Testis (tissue), 3 donors: ENCODE measurements around the gene OBSCN. TPM values are rescaled to one million over a fixed set of nuclear protein-coding genes. Genes with fewer than 3 reads are reported as not detected.
A peak's percentile ranks its signal among the peaks of the same experiment; 100 is the strongest.
"Not testable (repeated sequence)": the region's sequence is repeated elsewhere in the genome, so short reads cannot be mapped to it uniquely, and the experiment has no call there.

Experiments
- DNase-seq: peaks from one replicate; pipeline ENCODE4 v3.0.0-alpha.2; 2019
- H3K27ac ChIP-seq, 2 donors: fragments of 200-600 bp; sonication (generic); one replicate each; pipeline ENCODE4 v1.5.1; 2019
- H3K27me3 ChIP-seq: fragments of 200-600 bp; sonication (generic); one replicate; pipeline ENCODE4 v1.5.1; 2019
- H3K36me3 ChIP-seq: fragments of 200-600 bp; sonication (generic); one replicate; pipeline ENCODE4 v1.5.1; 2017; ENCODE audit warnings: low read depth; ENCODE audit errors: missing control alignments
- H3K4me1 ChIP-seq: fragments of 200-600 bp; sonication (generic); one replicate; pipeline ENCODE4 v1.5.1; 2019
- H3K4me3 ChIP-seq, 2 donors: fragments of 200-600 bp; sonication (generic); one replicate each; pipeline ENCODE4 v1.5.1; 2017 to 2019
- H3K9me3 ChIP-seq: fragments of 200-600 bp; sonication (generic); one replicate; pipeline ENCODE4 v1.5.1; 2017
- CTCF ChIP-seq, 3 experiments: fragments of 450-650 bp in 2 of 3; fragments of 200-600 bp in 1 of 3; sonication (generic) in 1 of 3; IDR thresholded peaks; one replicate each; pipeline ENCODE4 v1.5.1; 2016 to 2019; ENCODE audit warnings: antibody characterized with exemption in 3 of 3, mild to moderate bottlenecking in 2 of 3, moderate library complexity in 1 of 3
- POLR2A ChIP-seq: fragments of 450-650 bp; IDR thresholded peaks from one replicate; pipeline ENCODE4 v1.6.1; 2017; ENCODE audit warnings: antibody characterized with exemption, mild to moderate bottlenecking, moderate library complexity
- WGBS, 2 donors: methylation state at CpG; one replicate each; pipeline ENCODE4 v1.1.5; 2018; 5-methylcytosine and 5-hydroxymethylcytosine counted together
- intact Hi-C: fragments of 100-400 bp; cut with DNase I; formaldehyde crosslinking; loops from one replicate; pipeline ENCODE4 v1.15.1; 2023; ENCODE audit warnings: low total_unique reads
- polyA plus RNA-seq: library from polyadenylated mRNA; stranded (reverse); fragments of 350-450 nt; fragmentation: Illumina TruSeq; extraction: RNeasy Lipid Tissue Mini Kit (QIAGEN cat#74804); gene quantifications from one replicate; pipeline ENCODE4 v1.2.3, GENCODE V29; 2014; ENCODE audit warnings: low read depth, low replicate concordance; ENCODE audit not compliant: insufficient read depth
- total RNA-seq, 2 donors: library from RNA; depleted of rRNA; stranded (reverse); fragments of >200 nt; gene quantifications; one replicate each; pipeline ENCODE4 v1.2.3, GENCODE V29; 2016

The OBSCN gene
- total and polyA plus RNA-seq, 3 donors from 2014 or later = 8.3 to 30.0 (median 28.6) TPM

- H3K27ac ChIP-seq = no peak overlapping the region
- H3K4me3 ChIP-seq = no peak overlapping the region
- DNase-seq = no peak
- intact Hi-C loops = no loop called here
- no peaks in the 10 kb centered on the region for H3K4me1 ChIP-seq
- TF ChIP-seq CTCF (IDR thresholded peaks at IDR 0.05) (no peak), POLR2A (no peak)
- no peaks in the 10 kb centered on the region for H3K27me3 ChIP-seq
- H3K9me3 ChIP-seq = no peaks in the 10 kb centered on the region
- WGBS, 2 donors = 95 to 96% methylated on average over 10 of the region's 10 CpGs
- H3K36me3 ChIP-seq = no peaks in the 10 kb centered on the region
Observed at GRCh38 chr1:228263636-228264035, 55.8 kb downstream of the OBSCN start.

DNA sequence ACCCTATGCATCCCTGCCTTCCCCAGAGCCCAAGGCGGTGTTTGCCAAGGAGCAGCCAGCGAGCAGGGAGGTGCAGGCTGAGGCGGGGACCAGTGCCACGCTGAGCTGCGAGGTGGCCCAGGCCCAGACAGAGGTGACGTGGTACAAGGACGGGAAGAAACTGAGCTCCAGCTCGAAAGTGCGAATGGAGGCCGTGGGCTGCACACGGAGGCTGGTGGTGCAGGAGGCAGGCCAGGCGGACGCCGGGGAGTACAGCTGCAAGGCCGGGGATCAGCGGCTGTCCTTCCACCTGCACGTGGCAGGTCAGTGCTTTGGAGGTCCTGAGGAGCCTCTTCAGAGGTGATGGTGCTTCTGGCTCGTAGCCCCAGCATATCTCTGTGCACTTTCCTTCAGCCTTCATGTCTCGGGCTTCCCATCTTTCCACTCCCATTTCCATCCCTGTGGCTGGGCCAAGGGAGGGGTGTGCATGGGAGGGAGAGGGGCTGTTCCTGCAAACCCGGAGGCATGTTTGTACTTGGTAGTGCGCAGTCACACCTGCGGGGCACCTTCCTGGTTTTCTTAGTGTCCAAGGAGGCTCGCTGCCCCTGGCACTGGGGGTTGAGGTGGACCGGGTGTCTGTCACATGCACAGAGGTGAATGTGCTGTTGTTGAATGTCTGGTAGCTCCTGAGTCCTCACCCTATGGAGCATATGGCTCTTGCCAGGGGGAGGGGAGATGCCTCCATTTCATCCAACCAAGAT is 56.4 kb downstream of the OBSCN start:
- intact Hi-C loops = no loop called here
- no peak overlapping the region for H3K4me3 ChIP-seq
- no peak for DNase-seq
- 91 to 95% methylated on average over 24 of the region's 24 CpGs for WGBS, 2 donors
- H3K27me3 ChIP-seq = no peaks in the 10 kb centered on the region
- H3K9me3 ChIP-seq = no peaks in the 10 kb centered on the region
- H3K4me1 ChIP-seq = no peaks in the 10 kb centered on the region
- no peak for TF ChIP-seq POLR2A
- H3K27ac ChIP-seq = no peak overlapping the region
- no peaks in the 10 kb centered on the region for H3K36me3 ChIP-seq

DNA sequence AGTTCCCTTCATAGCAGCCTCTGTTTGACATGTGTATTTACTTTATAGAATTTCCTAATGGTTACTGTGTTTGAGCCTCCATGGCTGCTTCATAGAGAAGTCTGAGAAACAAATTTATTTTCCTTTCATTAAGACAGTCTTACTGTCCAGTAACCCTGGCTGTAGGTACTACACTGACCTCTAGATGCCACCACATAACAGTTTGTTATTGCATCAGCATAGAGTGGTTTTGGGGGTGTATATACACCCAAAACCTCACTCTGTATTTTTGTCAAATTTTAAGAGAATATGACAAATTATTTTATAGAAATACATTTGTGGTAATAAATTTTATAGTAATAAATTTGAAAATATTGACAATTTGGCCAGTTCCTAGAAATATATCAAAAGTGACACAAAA is 57.3 kb downstream of the OBSCN start:
- intact Hi-C loops = no loop called here
- Histone ChIP-seq H3K9me3 (no peaks in the 10 kb centered on the region), H3K27ac (no peak overlapping the region), H3K36me3 (no peaks in the 10 kb centered on the region), H3K4me3 (no peak overlapping the region), H3K27me3 (no peaks in the 10 kb centered on the region), H3K4me1 (no peaks in the 10 kb centered on the region)
- TF ChIP-seq POLR2A (no peak), CTCF (IDR thresholded peaks at IDR 0.05) (no peak)
- DNase-seq = no peak

DNA sequence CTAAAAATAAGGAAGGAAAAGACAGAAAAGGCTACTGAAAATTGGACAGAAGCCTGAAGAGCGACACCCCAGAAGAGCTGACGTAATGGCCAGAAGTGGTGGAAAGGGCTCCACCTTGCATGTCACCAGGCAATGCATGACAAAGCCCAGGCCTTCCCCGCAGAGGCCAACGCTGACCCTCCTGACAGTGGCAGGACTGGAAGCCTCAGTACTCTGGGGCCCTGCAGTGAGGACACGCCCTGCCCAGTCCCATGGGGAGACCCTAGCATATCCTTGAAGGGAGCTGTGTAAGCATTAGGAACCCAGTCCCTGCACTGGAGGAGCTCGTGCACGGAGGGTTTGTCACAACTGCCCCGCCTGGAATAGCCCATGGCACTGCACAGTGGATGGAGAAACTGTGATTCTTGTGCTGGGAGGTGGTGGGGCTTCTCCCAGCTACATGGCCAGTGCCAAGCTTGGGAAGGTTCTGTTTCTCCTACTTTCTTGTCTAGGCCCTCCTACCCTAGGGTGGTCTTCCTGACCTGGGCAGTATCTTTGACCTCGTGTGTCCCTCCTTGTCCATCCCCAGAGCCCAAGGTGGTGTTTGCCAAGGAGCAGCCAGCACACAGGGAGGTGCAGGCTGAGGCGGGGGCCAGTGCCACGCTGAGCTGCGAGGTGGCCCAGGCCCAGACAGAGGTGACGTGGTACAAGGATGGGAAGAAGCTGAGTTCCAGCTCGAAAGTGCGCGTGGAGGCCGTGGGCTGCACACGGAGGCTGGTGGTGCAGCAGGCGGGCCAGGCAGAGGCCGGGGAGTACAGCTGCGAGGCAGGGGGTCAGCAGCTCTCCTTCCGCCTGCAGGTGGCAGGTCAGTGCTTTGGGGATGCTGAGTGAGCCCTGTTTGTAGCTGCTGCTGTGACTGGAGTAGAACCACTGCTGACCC is 60.4 kb downstream of the OBSCN start:
- TF ChIP-seq POLR2A (no peak), CTCF (IDR thresholded peaks at IDR 0.05) (no peak)
- intact Hi-C loops = no loop called here
- no peaks in the 10 kb centered on the region for H3K4me1 ChIP-seq
- no peaks in the 10 kb centered on the region for H3K36me3 ChIP-seq
- H3K27ac ChIP-seq = no peak overlapping the region
- no peaks in the 10 kb centered on the region for H3K9me3 ChIP-seq
- DNase-seq = peak; percentile 9
- 89 to 91% methylated on average over 17 to 22 of the region's 22 CpGs for WGBS, 2 donors
- H3K4me3 ChIP-seq = no peak overlapping the region
- no peaks in the 10 kb centered on the region for H3K27me3 ChIP-seq

DNA sequence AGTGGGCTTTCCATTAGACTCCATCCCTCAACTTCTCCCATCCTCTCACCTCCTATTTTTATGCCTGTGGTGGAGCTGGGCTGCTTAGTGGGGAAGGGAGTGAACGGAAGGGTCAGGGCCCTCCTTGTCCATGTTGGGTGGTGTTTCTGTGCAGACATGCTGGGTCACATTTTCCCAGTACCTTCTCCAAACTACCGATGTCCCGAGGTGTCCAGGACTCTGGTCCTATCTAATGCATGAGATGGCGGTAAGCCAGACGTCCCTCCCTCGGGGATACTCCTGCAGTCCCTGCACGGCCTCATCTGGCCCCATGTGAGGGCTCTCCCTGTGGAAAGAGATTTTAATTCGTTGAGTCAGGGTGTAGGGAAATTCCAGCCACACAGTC is 61.0 kb downstream of the OBSCN start:
- Histone ChIP-seq H3K27ac (no peak overlapping the region), H3K9me3 (no peaks in the 10 kb centered on the region), H3K36me3 (no peaks in the 10 kb centered on the region), H3K4me1 (no peaks in the 10 kb centered on the region), H3K4me3 (no peak overlapping the region), H3K27me3 (no peaks in the 10 kb centered on the region)
- 82 to 85% methylated on average over 8 of the region's 8 CpGs for WGBS, 2 donors
- intact Hi-C loops = no loop called here
- TF ChIP-seq CTCF (IDR thresholded peaks at IDR 0.05) = no peak
- TF ChIP-seq POLR2A = no peak
- DNase-seq = peak; percentile 13

DNA sequence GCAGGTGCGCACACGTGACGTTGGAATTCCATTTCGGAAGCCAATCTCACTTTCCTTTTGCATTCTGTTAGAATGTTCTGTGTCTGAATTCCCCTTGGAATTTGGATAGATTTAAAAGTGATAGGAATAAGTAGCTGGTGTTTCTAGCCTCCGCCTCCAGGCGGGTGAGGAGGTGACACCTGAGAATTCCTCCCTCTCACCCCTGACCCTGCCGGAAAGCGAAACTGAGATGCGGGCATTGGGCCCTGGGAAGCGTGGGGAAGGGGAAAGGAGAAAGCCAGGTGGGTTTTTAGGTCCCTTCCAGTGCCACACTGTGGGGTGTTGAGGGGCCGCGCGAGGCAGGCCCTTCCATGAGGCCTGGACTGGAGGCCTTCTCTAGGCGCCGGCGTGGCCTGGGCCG is 61.6 kb downstream of the OBSCN start:
- H3K27ac ChIP-seq, H3K27me3 ChIP-seq, H3K4me3 ChIP-seq, H3K4me1 ChIP-seq, H3K9me3 ChIP-seq, DNase-seq, intact Hi-C loops, H3K36me3 ChIP-seq: not testable (repeated sequence)
- WGBS, 2 donors = 74 to 82% methylated on average over 10 to 17 of the region's 17 CpGs
